SK-N-SH (cell line): ENCODE results near the gene TC2N.

Experiments used
- EP300 ChIP-seq, 2 experiments: IDR thresholded peaks; 2 replicates each; pipeline versions ENCODE4 v1.4.0 to v1.6.1; 2012; ENCODE audit warnings: borderline replicate concordance in 1 of 2, low read depth in 1 of 2, low read length in 1 of 2
- ZBTB33 ChIP-seq: IDR thresholded peaks from 2 replicates; pipeline ENCODE4 v1.4.0; 2012; ENCODE audit warnings: low read depth, borderline replicate concordance
- TF ChIP-seq, protein P1 (sequence below): fragments of 150-350 bp; IDR thresholded peaks from 2 replicates; pipeline ENCODE4 v1.6.1; 2017; ENCODE audit warnings: antibody characterized with exemption, low read length, low read depth, borderline replicate concordance
- TF ChIP-seq, protein P2 (sequence below): IDR thresholded peaks from 2 replicates; pipeline ENCODE4 v1.4.0; 2012; ENCODE audit warnings: low read depth

GRCh38 chr14:91883753-91884152 is 16.4 kb upstream of the TC2N start:
- TF ChIP-seq ZBTB33 (no peak), EP300 (IDR thresholded peaks at IDR 0.05; ENCODE audit: borderline replicate concordance in 1 of 2, low read depth in 1 of 2, low read length in 1 of 2) (no peak)
- TF ChIP-seq, protein P1, sequence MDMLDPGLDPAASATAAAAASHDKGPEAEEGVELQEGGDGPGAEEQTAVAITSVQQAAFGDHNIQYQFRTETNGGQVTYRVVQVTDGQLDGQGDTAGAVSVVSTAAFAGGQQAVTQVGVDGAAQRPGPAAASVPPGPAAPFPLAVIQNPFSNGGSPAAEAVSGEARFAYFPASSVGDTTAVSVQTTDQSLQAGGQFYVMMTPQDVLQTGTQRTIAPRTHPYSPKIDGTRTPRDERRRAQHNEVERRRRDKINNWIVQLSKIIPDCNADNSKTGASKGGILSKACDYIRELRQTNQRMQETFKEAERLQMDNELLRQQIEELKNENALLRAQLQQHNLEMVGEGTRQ = no peak
- TF ChIP-seq, protein P2, sequence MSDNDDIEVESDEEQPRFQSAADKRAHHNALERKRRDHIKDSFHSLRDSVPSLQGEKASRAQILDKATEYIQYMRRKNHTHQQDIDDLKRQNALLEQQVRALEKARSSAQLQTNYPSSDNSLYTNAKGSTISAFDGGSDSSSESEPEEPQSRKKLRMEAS = no peak
